Pancreas (tissue), 10 donors: ENCODE results near the gene PAXX. TPM values are rescaled to one million over a fixed set of nuclear protein-coding genes. Genes with fewer than 3 reads are reported as not detected.

Source experiments
- ATAC-seq, 4 donors: fragments of 200-7000 bp; cut with Tn5 transposase; one replicate each; pipeline versions ENCODE4 v1.8.0 to v1.9.1; 2020; ENCODE audit warnings: mild to moderate bottlenecking in 4 of 4, moderate library complexity in 4 of 4
- DNase-seq, 6 donors: peaks; one replicate each; pipeline ENCODE4 v3.0.0-alpha.2; 2020
- FAIRE-seq: peaks from 2 replicates; lab custom pipeline; 2012; peaks lifted over from hg19 to GRCh38; lab: Jason Lieb, UNC
- H3K27ac ChIP-seq, 4 donors: fragments of 200-600 bp; sonication (generic); 1 replicate in 3 of 4; 2 replicates in 1 of 4; pipeline versions ENCODE4 v1.5.0 to v1.8.0; 2020
- H3K27me3 ChIP-seq, 4 donors: fragments of 200-600 bp; one replicate each; pipeline ENCODE4 v1.8.0; 2021
- H3K36me3 ChIP-seq, 3 donors: fragments of 200-600 bp; sonication (generic) in 1 of 3; one replicate each; pipeline versions ENCODE4 v1.5.0 to v1.8.0; 2020 to 2021
- H3K4me1 ChIP-seq, 3 donors: fragments of 200-600 bp; one replicate each; pipeline ENCODE4 v1.8.0; 2021
- H3K4me3 ChIP-seq, 4 donors: fragments of 200-600 bp; sonication (generic) in 2 of 4; one replicate each; pipeline versions ENCODE4 v1.5.0 to v1.8.0; 2020 to 2021
- H3K9me3 ChIP-seq, 4 donors: fragments of 200-600 bp; one replicate each; pipeline ENCODE4 v1.8.0; 2021
- WGBS, 2 donors: extraction: QIAGEN DNeasy Blood & Tissue Kit; methylation state at CpG; one replicate each; pipeline ENCODE4 v1.1.7; 2013; 5-methylcytosine and 5-hydroxymethylcytosine counted together
- intact Hi-C, 3 donors: fragments of 100-400 bp; cut with DNase I; formaldehyde crosslinking; loops; one replicate each; pipeline versions ENCODE4 v1.11.1 to v1.14.2; 2022
- polyA plus RNA-seq, 2 donors: library from polyadenylated mRNA; stranded (reverse); fragments of 200-250 nt; gene quantifications; one replicate each; pipeline ENCODE4 v1.2.3, GENCODE V29; 2013
- total RNA-seq, 6 donors: library from RNA; stranded (reverse); fragmentation: NEBNext Ultra II Directional in 4 of 6; extraction: Animal tissue kit (Norgen Biotek cat#: 25700) in 4 of 6; gene quantifications; one replicate each; pipeline versions ENCODE4 v1.2.1 to v1.2.4, GENCODE V29; 2021 to 2023
- TF ChIP-seq, protein P1 (sequence below), 4 donors: fragments of 200-600 bp; sonication (generic) in 3 of 4; IDR thresholded peaks; one replicate each; pipeline versions ENCODE4 v1.5.0 to v1.8.0; 2021; ENCODE audit warnings: antibody characterized with exemption in 4 of 4
- donor health status: healthy with polysubstance abuse.
- donor health status: DM: no; HTN: no; CAD: no; lungs with moderate emphysema.
- donor health status: DM: no; HTN: no; CAD: no.
- donor health status: control.
- donor health status: control.
- donor health status: Bipolar disorder and iron deficiency.
- donor health status: DM: yes; HTN: yes; CAD: no.
- donor health status: DM: no; HTN: no; CAD: no.
- donor health status: DM: no; HTN: no; CAD: no.
- donor health status: DM: yes; HTN: yes; CAD: no.

PAXX gene
- total and polyA plus RNA-seq, 8 donors, result 16.0 to 222 (median 21.0) TPM

DNA sequence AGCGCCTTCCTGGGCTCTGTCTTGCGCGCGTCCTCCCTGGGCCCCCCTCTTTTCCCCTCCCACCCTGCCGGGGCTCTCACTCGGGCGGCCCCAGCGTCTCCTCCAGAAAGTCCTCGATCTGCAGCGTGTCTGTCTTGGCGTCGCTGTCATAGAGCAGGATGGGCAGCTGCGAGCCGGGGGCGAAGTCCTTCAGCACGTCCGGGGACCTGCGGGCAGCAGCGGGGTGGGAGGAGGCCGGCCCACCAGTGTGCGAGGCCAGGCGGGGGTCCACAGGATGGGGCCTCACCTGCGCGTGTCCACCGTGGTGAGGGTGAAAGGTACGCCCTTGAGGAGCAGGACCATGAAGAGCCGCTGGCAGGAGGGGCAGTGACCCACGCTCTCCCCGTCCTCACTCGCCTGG, 3.1 kb downstream of the PAXX start:
- H3K9me3 ChIP-seq, result no peaks in the 10 kb centered on the region
- ATAC-seq (no peak), FAIRE-seq (no peak), DNase-seq (no peak)
- H3K4me1 ChIP-seq, result peaks cover 0 to 7% (median 7%) of the 10 kb centered on the region in 3 donors
- WGBS, 2 donors, result 45 to 59% methylated on average over 26 to 30 of the region's 30 CpGs
- no peaks in the 10 kb centered on the region for H3K27me3 ChIP-seq
- no peak overlapping the region for H3K27ac ChIP-seq
- intact Hi-C loops, result no loop called here
- no peak overlapping the region for H3K4me3 ChIP-seq
- TF ChIP-seq, protein P1, sequence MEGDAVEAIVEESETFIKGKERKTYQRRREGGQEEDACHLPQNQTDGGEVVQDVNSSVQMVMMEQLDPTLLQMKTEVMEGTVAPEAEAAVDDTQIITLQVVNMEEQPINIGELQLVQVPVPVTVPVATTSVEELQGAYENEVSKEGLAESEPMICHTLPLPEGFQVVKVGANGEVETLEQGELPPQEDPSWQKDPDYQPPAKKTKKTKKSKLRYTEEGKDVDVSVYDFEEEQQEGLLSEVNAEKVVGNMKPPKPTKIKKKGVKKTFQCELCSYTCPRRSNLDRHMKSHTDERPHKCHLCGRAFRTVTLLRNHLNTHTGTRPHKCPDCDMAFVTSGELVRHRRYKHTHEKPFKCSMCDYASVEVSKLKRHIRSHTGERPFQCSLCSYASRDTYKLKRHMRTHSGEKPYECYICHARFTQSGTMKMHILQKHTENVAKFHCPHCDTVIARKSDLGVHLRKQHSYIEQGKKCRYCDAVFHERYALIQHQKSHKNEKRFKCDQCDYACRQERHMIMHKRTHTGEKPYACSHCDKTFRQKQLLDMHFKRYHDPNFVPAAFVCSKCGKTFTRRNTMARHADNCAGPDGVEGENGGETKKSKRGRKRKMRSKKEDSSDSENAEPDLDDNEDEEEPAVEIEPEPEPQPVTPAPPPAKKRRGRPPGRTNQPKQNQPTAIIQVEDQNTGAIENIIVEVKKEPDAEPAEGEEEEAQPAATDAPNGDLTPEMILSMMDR (IDR thresholded peaks at IDR 0.05), result no peak
- no peaks in the 10 kb centered on the region for H3K36me3 ChIP-seq

DNA sequence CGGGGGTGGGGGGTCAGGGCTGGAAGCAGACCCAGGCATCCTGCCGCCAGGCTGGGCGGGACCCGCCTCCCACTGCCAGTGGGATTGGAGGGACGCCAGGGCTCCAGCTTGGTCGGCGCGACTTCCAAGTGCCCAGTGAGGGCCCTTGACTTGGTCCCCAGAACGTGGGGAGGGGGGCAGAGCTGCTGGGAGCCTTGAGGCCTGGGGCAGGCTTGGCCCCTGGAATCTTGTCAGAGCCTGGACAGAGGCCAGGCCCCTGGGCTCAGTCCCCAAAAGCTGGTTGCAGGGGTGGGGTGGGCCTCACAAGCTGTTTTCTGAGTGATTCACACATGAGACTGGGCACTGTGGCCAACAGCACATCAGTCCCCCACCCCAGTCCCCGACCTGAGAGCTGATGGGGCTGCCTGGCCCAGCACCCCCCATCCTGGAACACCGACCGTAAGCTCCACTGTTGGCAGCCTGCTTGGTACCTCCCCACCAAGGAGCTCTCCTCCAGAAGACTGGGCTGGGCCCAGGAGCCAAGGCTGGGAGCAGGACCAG, 3.6 kb downstream of the PAXX start:
- WGBS, 2 donors, result 24 to 40% methylated on average over 12 of the region's 12 CpGs
- ATAC-seq, result no peak
- H3K27ac ChIP-seq, result no peak overlapping the region
- TF ChIP-seq, protein P1 (IDR thresholded peaks at IDR 0.05), result no peak
- intact Hi-C loops, result no loop called here
- no peaks in the 10 kb centered on the region for H3K27me3 ChIP-seq
- no peaks in the 10 kb centered on the region for H3K9me3 ChIP-seq
- FAIRE-seq, result no peak
- H3K36me3 ChIP-seq, result no peaks in the 10 kb centered on the region
- peaks cover 0 to 7% (median 7%) of the 10 kb centered on the region in 3 donors for H3K4me1 ChIP-seq
- no peak overlapping the region for H3K4me3 ChIP-seq
- DNase-seq, result peak in 1 of 6 donors; percentile 66

DNA sequence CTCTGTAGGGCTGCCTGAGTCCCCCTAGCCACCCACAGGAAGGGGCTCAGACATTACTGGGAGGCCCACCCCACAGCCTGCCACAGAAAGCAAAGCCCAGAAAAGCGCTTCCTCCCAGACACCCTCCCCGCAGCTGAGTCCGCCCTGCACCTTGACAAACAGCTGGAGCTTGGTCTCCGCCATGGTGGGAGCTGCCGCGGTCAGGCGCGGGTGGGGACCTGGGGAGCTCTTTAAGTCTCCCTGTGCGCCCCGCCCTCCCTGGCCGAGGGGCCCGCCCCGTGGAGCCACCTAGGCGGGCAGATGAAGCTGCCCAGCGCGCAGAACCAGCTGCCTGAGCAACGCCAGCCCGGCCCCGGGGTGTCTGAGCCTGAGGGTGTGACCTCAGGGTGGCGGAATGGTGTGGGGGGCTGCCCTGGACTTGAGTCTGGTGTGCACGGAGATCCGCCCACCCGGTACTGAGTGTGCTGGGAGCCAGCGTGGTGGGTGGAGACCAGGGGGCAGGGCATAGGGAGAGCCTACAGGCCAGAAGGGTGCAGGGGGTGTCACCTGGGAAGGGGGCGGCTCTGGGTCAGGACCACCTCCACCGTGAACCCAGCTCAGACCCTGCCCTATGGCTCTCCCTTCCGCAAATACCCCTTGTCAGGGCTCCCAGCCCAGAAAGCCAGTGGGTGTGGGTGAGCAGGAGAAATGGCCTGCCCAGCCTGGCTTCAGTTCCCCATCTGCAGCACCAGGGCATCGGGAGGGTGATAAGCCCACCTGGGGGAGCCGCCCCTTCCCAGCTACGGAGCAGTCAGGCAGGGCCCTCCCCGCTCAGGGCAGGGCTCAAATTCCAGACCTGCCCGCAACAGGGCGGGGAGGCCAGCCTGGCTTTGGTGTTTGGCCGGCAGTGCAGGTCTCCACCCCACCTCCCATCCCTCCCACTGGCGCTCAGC, 4.4 kb downstream of the PAXX start, which contains the start of gene CLIC3:
Gene CLIC3 (minus strand): TSS at position 208 of the 932 bp plus-strand sequence. CDS start 25 bp downstream, at position 183.
- DNase-seq (no peak), FAIRE-seq (no peak), ATAC-seq (no peak)
- Histone ChIP-seq H3K27me3 (no peaks in the 10 kb centered on the region), H3K36me3 (no peaks in the 10 kb centered on the region), H3K4me1 (peaks cover 0 to 7% (median 7%) of the 10 kb centered on the region in 3 donors), H3K4me3 (no peak within 1 kb of the TSS), H3K27ac (no peak within 1 kb of the TSS), H3K9me3 (no peaks in the 10 kb centered on the region)
- WGBS, 2 donors, result 35 to 36% methylated on average over 34 to 35 of the region's 35 CpGs
- TF ChIP-seq, protein P1 (IDR thresholded peaks at IDR 0.05), result no peak
- intact Hi-C loops, result no loop called here

DNA sequence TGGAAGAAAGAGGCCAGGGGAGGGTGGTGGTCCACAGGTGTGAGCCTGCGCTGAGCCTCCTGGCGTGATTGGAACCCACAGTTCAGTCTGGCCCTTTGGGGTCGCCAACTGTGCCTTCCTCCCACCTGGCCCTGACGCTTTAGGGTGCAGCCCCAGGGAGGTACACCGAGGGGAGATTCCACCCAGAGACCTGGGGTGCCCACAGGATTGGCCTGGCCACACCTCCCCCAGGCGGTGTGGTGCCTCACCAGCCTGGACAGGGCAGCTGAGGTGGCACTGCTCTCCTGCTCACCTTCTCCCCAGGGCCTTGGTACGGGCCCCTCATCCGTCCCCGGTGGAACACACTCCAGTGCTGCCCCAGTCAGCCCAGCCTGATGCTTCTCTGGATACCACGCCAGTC, 5.1 kb downstream of the PAXX start:
- WGBS, 2 donors, result 73 to 77% methylated on average over 9 to 10 of the region's 10 CpGs
- DNase-seq (no peak), ATAC-seq (no peak), FAIRE-seq (no peak)
- Histone ChIP-seq H3K36me3 (no peaks in the 10 kb centered on the region), H3K9me3 (no peaks in the 10 kb centered on the region), H3K27me3 (no peaks in the 10 kb centered on the region), H3K4me3 (no peak overlapping the region), H3K4me1 (peaks cover 0 to 7% (median 7%) of the 10 kb centered on the region in 3 donors), H3K27ac (no peak overlapping the region)
- TF ChIP-seq, protein P1 (IDR thresholded peaks at IDR 0.05), result no peak
- intact Hi-C loops, result no loop called here
